GM19395 (cell line): ENCODE measurements around the gene AP2A2.
"Not testable (repeated sequence)": the region's sequence is repeated elsewhere in the genome, so short reads cannot be mapped to it uniquely, and the experiment has no call there.

Experiments
- ATAC-seq: cut with Tn5 transposase; IDR thresholded peaks from one replicate; pipeline ENCODE4 v1.9.1; 2021; ENCODE audit warnings: mild to moderate bottlenecking, moderate library complexity; ENCODE audit not compliant: unreplicated experiment

AP2A2 gene

GRCh38 chr11:972523-973211, 47.0 kb downstream of the AP2A2 start:
- no peak for ATAC-seq

GRCh38 chr11:973237-973636, 47.6 kb downstream of the AP2A2 start:
- ATAC-seq, result no peak

GRCh38 chr11:975376-975775, 49.7 kb downstream of the AP2A2 start:
- not testable (repeated sequence) for ATAC-seq

GRCh38 chr11:975827-976226, 50.2 kb downstream of the AP2A2 start:
- ATAC-seq, result no peak

GRCh38 chr11:976431-977160, 50.9 kb downstream of the AP2A2 start:
- ATAC-seq, result no peak

GRCh38 chr11:977830-978720, 52.4 kb downstream of the AP2A2 start:
- ATAC-seq, result no peak

GRCh38 chr11:978781-979180, 53.1 kb downstream of the AP2A2 start:
- no peak for ATAC-seq

GRCh38 chr11:980438-981357, 55.0 kb downstream of the AP2A2 start:
- ATAC-seq, result no peak

- ATAC-seq, result no peak
Measured at GRCh38 chr11:981764-982163, 56.1 kb downstream of the AP2A2 start.

GRCh38 chr11:984546-984945, 58.9 kb downstream of the AP2A2 start:
- no peak for ATAC-seq

- ATAC-seq, result no peak
Measured at GRCh38 chr11:985406-985805, 59.7 kb downstream of the AP2A2 start.

GRCh38 chr11:985848-986247, 60.2 kb downstream of the AP2A2 start:
- ATAC-seq, result no peak

- no peak for ATAC-seq
Measured at GRCh38 chr11:986270-986951, 60.7 kb downstream of the AP2A2 start.

- no peak for ATAC-seq
Measured at GRCh38 chr11:986952-987305, 61.3 kb downstream of the AP2A2 start.

GRCh38 chr11:987671-988070, 62.0 kb downstream of the AP2A2 start:
- ATAC-seq, result no peak

- no peak for ATAC-seq
Measured at GRCh38 chr11:990101-990500, 64.4 kb downstream of the AP2A2 start.

- ATAC-seq, result no peak
Measured at GRCh38 chr11:991034-991433, 65.4 kb downstream of the AP2A2 start.

- ATAC-seq, result no peak
Measured at GRCh38 chr11:991711-992307, 66.1 kb downstream of the AP2A2 start.

GRCh38 chr11:992577-992976, 66.9 kb downstream of the AP2A2 start:
- no peak for ATAC-seq
